NCI-H128 (cell line): ENCODE measurements around the gene DGKE.

Experiments used
- DNase-seq: peaks from one replicate; lab custom pipeline; 2025; ENCODE audit not compliant: unreplicated experiment; lab: John Stamatoyannopoulos, UW

The DGKE gene

DNA sequence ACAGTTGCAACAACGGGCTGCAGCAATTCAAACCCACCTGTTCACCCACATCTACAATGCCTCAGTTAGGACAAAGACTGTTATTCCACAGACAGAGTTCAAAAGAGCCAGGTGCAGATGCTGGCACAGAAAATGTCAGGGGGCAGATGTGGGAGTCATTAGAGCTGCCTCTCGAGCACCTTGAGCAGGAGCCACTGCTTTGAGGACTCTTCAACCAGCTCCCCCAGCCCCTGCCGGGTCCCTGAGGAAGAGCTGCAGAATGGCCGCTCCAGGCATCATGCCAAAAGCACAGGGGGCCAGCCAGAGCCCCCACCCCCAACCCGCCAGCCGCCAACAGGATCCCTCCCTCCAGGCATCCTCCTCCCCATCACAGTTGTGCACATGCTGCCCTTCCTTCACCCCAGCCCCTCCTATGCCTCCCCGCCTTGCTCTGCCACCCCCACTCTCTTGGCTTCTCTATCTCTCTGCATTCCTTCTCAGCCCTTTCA lies 21.0 kb upstream of the DGKE start:
- peak; percentile 9 for DNase-seq

DNA sequence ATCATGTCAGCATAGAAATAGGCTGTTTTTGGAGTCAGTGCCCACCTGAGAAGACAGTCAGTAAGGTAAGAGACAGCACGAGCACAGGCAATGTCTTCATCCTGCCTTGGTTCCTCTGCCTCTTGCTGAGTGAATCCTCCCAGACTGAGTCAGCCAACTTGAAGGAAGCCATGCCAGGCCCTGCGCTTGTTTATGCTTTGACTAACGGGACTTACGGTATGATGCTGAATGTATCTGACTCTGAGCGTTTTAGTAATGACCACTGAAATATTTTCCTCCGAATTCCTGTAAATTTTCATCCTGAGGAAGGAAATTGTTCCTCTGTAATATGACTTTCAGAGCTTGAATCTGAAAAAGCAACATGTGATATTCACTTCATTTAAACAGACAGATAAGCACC lies 18.2 kb upstream of the DGKE start:
- DNase-seq, result no peak

DNA sequence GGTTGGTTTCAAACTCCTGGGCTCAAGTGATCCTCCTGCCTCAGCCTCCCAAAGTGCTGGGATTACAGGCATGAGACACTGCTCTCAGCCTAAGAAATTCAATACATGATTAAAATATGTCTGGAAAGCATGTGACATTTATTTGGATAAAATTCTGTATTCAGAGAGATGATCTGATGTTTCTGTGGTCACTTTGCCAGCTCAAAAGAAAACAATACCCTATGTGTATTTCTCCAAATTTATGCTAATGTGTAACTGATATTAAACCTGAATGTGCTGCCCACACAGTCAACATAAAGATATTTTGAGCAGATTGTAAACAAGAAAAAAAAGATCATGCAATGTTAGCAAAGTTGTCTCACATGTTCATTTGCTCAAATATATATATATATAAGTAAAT lies 16.9 kb upstream of the DGKE start:
- no peak for DNase-seq

DNA sequence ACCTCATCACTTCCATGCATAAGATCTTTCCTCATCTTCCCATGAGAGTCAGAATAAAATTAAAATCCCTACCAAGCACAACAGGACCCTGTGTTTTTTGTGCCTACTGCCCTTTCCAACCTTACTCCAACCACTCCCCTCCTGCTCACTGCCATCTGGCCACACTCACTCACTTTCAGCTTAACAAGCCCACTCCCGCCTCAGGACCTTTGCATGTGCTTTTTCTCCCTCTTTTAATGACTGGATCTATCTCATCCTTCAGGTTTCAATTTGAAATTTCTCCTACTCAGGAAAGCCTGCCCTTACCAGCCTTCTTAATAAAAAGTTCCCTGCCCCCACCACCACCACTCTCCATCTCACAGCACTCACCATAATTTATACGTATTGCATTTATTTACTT lies 14.9 kb upstream of the DGKE start:
- no peak for DNase-seq

DNA sequence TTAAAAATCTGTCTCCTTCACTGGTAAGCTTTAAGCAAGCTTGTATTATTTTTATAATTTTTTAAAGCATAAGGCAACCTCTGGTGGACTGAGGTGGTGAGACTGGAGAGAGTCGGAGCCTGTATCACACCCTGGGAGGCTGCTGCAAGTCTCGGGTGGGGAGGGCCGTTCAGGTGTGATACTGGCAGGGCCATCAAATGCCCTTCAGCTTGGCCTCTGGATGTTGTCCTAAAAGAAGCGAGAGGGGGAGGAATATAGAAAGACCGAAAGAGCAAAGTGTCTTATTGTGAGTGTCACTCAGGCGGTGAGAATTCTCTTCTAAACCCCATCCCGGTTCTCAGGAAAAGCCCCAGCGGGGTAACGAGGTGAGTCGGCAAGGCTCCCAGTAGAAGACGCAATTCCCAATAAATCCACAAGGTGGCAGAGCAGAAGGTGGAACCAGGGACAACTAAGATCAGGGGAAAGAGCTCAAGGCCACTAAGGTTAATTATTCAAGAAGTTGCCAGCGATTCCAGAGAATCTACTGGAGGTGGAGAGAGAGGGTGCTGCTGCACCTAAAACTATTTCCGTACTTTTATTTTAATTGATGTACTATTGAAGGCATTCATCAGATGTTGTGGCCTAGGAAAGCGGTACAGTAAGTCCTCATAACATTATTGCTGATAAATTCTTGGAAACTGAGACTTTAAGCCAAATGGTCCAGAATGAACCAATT lies 14.4 kb upstream of the DGKE start:
- DNase-seq, result peak; percentile 41

DNA sequence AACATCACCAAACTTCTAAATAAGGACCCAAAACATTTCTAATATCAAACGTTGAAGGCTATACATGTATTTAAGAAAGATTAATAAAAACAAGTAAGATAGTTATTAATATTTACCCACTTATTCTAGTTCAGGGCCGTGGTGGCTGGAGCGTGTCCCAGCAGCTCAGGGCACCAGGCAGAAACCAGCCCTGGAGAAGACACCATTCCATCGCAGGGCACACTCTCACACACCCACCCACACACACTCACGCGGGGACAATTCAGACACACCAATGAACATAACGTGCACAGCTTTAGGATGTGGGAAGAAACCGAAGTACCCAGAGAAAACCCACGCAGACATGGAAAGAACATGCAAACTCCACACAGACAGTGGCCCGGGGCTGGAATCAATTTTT lies 13.7 kb upstream of the DGKE start:
- DNase-seq, result no peak

DNA sequence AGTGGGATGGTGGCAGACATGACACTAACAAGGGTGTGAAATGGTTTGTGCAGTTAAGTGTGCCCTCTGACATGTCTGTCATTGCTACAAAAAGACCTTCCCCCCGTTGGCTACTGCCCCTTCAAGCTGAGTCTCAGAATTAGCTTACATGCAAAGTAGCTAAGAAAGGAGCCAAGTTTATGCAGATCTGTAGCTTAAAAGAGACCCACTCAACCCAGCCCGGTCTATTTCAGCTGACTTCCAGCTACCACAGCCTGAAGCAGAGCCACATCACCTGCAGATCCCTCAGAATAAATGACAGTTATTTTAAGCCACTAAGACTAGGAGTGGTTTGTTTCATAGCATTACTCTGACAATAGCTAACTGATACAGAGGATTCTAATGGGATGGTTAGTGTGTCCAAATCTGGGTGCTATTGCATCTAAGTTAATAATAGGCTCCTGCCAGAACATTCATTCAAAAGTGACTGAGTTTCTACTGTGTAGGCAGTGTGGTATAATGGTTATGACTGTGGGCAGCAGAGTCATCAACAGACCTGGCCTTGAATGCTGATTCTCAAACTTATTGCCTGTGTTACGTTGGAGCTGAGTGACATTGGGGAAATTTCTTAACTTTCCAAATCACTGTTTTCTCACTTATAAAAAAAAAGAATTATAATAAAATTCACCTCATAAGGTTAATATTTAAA lies 12.0 kb upstream of the DGKE start:
- DNase-seq, result no peak

DNA sequence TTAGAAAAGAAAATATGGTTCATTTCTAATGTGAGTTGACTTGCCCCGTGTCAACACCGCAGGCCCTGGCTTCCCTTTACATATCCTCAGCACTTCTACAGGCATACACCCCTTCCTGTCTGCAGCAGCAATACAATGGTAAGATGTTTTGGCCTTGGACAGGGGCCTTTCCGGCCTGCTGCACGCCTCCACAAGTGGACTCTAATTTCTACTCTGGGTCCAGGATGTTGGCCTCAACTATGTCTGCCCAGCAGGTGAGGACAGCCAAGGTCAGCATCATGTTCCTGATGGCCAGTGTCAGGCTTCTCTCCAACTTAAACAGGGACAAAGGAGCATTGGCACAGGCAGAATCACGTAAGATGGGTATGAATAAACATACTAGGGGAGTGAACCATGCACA lies 11.2 kb upstream of the DGKE start:
- DNase-seq, result no peak

DNA sequence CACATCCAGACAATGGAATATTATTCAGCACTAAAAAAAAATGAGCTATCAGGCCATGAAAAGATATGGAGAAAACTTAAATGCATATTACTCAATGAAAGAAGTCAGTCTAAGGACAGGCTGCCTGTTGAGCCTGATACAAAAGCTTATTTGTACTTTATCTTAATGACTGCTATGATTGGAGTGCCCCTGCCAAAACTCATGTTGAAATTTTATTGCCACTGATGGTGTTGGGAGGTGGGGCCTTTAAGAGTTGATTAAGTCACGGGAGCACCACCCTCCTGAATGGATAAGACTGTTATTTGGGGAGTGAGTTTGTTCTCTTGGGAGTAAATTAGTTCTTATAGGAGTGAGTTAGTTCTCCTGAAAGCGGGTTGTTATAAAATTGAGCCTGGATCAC lies 10.1 kb upstream of the DGKE start:
- DNase-seq, result no peak

DNA sequence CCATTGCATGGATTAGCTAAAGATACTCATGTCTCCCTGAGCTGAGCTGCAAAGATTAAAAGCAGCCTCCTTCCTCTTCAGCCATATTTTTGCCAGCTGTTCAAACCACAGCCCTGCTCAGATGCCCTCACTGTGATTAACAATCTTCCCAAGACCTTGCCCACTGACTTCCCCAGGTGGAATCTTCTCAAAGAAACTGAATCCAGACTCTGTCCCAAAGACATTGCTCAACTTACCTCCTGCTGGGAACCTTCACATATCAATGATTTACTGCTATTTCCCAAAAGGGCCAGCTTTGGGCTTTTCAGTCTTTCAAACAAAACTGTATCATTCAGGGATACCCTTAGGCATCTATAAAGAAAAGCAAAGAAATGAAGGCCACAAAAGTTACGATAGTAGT lies 9.4 kb upstream of the DGKE start:
- no peak for DNase-seq

DNA sequence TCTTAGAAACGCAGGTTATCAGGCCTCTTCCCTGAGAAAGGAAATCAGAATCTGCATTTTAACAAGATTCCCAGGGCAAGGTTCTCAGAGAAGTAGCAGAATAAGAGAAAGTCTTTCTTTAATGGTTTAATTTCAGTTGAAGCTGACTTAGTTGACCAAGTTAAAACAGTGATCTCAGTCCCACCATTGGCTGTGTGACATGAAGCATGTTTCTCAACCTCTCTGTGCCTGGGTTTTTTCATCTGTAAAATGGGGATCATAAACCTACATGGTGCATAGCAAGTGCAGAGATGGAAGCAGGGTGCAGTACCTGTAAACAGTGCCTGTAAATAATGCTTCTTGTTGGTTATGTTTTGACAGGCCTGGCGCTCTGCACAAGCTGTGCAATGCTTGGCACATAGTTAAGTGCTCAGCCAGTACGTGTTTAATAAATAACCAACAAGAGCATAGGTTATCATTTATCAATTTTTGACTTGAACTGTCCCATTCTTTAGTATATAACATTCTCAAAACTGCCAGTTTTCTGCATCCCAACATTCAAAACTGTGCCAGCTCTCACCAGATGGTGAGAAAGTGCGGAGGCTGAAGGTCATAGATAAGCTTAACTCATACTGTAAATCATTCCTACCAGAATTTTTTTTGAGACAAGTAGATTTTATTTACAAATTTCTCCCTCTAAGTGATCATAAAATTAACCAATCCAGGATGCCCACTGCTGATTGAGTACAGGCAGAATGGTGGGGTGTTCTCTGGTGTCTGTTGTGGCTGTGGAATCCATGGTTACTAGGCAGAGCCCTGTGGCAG lies 7.1 kb upstream of the DGKE start:
- no peak for DNase-seq

DNA sequence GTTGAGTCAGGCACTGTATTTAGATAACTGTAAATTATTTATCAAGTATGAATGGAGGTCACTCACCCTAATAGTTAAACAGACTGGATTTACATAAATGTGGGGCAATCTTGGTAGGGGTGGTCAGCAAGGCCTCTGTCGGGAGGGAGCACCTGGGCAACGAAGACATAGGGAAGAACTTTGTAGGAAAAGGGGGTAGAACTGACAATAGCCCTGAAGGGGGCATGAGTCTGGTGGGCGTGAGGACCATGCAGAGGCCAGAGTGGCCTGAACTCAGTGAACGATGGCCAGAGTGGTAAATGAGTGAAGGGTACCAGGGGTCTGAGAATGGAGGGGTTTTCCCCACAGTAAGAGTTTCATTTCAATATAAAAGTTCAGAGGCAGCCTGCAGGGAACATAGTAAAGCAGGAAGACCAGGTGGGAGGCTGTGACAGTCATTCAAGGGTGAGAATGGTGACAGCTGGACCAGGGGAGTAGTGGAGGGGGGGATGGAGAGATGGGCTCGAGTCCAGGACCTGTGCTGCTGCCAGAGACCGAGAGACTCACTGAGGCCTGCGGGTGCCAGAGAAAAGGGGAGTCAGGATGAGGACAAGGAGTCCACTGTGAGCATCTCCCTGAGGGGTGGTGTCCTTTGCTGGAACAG lies 3.1 kb upstream of the DGKE start:
- DNase-seq, result no peak

DNA sequence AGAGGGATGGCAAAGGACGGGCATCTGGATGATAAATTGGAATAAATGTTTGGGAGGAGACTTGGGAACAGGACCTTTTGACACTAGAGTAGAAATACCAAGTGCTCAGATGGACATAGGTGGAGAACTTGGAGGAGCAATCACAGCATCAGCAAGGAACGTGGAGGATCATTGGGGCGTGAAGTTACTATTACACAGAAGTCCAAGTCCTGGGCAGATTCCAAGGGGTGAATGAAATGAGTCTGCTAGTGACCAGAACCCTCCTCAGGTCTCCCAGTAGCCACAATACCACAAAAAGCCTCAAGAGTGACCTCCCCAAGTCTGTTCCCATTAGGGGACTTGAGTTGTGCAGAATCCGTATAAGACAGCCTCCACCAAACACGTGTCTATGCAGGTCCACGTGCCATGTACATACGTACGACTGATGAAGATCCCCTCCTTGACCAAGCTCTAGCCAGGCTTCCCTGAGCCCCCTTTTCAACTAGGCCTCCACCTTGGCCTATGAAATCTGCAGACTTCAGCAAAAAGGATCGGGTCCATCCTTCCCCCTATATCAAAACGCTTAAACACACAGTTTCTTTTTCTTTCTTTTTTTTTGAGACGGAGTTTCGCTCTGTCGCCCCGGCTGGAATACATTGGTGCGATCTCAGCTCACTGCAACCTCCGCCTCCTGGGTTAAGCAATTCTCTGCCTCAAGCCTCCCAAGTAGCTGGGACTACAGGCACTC lies 2.4 kb upstream of the DGKE start:
- DNase-seq, result no peak

DNA sequence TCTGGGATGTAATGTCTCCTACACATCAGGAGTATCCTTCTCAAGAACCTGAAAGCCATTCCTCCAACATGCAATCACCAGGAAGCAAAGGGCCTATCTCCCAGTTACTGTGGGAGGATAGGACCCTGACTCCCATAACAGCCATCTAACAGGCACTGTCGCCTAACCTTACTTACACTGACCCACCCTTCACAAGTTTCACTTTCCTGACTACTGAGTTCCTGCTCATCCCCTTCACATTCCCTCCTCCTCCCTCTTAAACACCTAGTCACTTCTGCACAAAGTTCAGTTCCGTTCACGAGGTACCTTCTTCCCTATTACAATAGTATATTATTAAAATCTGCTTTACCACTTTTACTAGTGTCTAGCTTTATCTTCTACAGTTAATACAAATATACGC lies 1.5 kb upstream of the DGKE start:
- DNase-seq, result no peak

DNA sequence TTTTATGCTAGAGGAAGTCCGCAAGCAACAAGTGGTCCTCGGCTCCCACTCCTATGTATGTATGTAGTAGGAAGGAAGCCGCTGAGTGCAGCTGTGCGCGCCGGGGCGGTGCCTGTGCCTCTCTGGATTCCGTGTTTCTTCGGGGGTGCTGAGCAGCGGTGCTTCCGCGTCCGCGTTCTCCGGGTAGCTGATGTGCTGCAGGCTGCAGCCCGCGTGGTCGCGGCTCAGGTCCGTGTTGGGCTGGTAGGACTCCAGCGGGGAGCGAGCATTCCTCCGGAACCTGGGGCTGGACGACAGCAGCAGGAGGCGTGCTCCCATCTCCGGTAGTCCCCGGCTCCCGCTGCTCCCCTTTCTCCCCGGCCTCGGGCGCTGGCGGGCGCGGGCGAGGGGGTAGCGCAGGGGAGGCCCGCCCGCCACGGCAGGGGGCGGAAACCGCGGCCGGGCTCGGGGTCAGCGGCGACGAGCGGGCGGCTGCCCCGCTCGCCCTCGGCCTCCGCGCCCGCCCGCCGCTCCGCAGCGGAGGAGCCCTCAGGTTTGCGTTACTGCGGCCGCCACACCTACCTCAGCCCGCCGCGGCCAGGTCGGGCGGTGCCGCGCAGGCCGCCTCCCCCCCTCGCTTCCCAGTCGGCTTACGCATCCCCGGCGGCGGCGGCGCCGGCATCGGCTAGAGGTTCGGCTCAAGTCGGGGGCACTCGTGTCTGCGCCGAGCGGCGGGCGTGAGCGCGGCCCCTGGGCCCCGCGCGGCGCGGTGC lies 718 bp upstream of the DGKE start:
- no peak for DNase-seq

DNA sequence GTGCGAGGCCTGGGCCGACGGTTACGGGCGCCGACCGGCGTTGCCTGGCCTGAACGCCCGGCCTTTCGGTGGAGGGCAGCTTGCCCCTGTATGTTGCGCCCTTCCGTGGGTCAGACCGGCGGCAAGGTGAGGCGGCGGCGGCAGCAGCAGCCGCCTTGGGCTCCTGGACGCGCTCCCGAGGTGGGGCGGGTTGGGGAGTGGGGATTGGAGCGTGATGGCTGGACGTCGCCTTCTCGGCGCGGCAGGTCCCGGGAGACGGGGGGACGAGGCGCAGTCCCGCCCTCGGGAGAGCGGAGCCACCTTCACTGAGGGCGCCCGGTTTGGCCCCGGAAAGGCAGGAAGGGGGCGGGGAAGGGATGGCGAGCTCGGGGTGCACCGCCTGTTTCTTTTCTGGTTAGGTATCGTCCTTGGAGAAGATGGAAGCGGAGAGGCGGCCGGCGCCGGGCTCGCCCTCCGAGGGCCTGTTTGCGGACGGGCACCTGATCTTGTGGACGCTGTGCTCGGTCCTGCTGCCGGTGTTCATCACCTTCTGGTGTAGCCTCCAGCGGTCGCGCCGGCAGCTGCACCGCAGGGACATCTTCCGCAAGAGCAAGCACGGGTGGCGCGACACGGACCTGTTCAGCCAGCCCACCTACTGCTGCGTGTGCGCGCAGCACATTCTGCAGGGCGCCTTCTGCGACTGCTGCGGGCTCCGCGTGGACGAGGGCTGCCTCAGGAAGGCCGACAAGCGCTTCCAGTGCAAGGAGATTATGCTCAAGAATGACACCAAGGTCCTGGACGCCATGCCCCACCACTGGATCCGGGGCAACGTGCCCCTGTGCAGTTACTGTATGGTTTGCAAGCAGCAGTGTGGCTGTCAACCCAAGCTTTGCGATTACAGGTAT lies 671 bp downstream of the DGKE start:
- DNase-seq, result no peak

DNA sequence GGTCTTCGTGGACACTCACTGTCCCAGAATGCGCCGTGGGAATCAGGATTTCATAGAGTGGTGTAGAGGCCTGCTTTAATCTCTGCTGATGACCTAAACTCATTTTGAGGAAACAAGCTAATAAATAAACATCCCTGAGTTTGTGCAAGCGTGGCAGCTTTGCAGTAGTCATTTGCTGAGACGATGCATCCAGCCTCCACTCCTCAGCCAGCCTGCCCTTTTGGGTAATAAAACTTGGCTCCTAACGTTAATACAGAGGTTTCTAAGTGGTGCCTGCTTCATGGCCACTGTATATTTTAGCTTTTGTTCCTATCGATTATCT lies 1.3 kb downstream of the DGKE start:
- no peak for DNase-seq

DNA sequence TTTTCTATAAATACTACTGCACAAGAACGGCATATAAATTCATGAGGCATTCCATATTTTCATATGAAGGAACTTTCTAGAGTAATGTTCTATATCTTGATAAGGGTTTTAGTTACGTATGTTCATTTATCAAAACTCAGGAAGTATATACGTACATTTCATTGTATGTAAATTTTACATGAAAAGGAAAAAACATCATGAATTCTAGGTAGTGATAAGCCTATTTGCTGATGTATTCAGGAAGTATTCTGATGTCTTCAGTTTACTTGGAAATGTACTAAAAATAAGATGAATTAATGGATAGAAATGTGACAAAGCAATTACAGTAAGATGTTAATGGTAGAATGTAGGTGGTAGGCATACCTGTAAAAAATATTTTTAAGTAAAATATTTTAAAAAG lies 4.7 kb downstream of the DGKE start:
- no peak for DNase-seq

DNA sequence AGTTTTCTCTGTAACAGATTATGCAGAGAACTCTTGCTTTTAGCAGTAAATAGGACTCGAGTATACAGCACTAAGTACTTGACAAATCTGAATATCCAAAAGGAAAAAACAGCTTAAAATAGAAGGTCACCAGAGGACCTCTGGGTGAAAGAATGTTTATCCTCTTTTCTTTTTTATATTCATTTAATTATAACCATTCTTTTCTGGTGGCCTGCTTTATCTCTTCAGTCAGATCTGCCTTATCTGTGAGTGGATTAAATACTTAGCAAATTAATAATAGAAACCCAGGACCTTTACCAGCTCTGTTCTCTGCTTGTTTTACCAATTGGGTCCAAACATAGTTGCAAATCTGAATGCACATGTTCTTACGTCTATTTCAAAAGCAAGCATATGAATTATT lies 8.6 kb downstream of the DGKE start:
- DNase-seq, result no peak
